Measurements from ENCODE around the gene ITPR1.

ITPR1 gene

DNA sequence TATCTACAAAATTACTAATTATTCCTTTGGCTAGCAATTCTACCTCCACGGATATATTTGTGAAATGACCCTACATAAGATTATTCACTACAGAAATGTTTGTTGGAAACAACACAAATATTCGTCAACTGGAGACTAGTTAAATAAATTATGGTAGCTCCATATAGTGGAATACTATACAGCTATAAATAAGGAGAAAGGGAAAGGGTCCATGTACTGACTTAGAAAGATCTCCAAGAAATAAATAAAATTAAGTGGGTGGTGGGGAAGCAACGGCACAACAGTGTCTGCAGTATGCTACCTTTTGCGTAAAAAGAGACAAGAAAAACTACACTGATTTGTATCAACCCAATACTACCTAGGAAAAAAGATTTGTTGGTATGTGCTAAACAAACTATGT, 389.4 kb downstream of the ITPR1 start:
- H3K4me1 ChIP-seq (ENCODE audit: control insufficient read depth, insufficient read depth, low read length), result no peaks in the 10 kb centered on the region
- no peaks in the 10 kb centered on the region for H3K36me3 ChIP-seq (ENCODE audit: control insufficient read depth in 2 of 2, insufficient read depth in 1 of 2, low read length in 2 of 2)
- POLR2A ChIA-PET, result no interaction called here
- no peaks in the 10 kb centered on the region for H3K9me3 ChIP-seq (ENCODE audit: control insufficient read depth, insufficient read depth, low read depth, low read length)
- H3K4me3 ChIP-seq (ENCODE audit: low read depth, low read length), result no peak overlapping the region
- H3K27ac ChIP-seq (ENCODE audit: extremely low read depth, low read depth, low read length), result no peak overlapping the region
- TF ChIP-seq, protein P1, sequence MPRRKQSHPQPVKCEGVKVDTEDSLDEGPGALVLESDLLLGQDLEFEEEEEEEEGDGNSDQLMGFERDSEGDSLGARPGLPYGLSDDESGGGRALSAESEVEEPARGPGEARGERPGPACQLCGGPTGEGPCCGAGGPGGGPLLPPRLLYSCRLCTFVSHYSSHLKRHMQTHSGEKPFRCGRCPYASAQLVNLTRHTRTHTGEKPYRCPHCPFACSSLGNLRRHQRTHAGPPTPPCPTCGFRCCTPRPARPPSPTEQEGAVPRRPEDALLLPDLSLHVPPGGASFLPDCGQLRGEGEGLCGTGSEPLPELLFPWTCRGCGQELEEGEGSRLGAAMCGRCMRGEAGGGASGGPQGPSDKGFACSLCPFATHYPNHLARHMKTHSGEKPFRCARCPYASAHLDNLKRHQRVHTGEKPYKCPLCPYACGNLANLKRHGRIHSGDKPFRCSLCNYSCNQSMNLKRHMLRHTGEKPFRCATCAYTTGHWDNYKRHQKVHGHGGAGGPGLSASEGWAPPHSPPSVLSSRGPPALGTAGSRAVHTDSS (tag by site-specific recombination; IDR thresholded peaks at IDR 0.05), result no peak
- peak; percentile 51; the same call in 1 of the 2 replicates for TF ChIP-seq ZNF146 (tag by site-specific recombination; IDR thresholded peaks at IDR 0.05)
- CTCF ChIA-PET, result interaction anchor here (0.9 kb wide), 1 partner anchor 36 kb away, joined by 3 read pairs; no protein-coding TSS in a partner anchor

DNA sequence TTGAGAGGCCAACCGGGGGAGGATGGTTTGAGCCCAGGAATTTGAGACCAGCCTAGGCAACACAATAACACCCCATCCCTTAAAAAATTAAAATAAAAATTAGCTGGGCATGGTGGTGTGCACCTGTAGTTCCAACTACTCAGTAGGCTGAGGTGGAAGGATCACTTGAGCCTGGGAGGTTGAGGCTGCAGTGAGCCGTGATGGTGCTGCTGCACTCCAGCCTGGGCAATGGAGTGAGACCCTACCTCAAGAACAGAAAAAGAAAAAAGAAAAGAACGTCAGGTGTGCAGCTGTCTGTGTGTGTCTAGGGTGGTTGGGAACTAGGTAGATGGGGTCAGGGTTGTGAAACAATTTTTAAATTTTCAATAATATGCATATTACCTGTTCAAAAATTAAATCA, 389.9 kb downstream of the ITPR1 start:
- ChIA-PET POLR2A (no interaction called here), CTCF (no interaction called here)
- Histone ChIP-seq H3K27ac (ENCODE audit: extremely low read depth, low read depth, low read length) (no peak overlapping the region), H3K4me1 (ENCODE audit: control insufficient read depth, insufficient read depth, low read length) (no peaks in the 10 kb centered on the region), H3K9me3 (ENCODE audit: control insufficient read depth, insufficient read depth, low read depth, low read length) (no peaks in the 10 kb centered on the region), H3K4me3 (ENCODE audit: low read depth, low read length) (no peak overlapping the region), H3K36me3 (ENCODE audit: control insufficient read depth in 2 of 2, insufficient read depth in 1 of 2, low read length in 2 of 2) (no peaks in the 10 kb centered on the region)
- no peak for TF ChIP-seq ZNF24 (tag by site-specific recombination; IDR thresholded peaks at IDR 0.05)
- no peak for TF ChIP-seq ZNF660 (tag by site-specific recombination; IDR thresholded peaks at IDR 0.05)
- TF ChIP-seq ZBTB48 (tag by site-specific recombination; IDR thresholded peaks at IDR 0.05), result no peak
- no peak for TF ChIP-seq ZNF114 (tag by site-specific recombination; IDR thresholded peaks at IDR 0.05)
- no peak for TF ChIP-seq ZNF747 (tag by site-specific recombination; IDR thresholded peaks at IDR 0.05)
- TF ChIP-seq, protein P2, sequence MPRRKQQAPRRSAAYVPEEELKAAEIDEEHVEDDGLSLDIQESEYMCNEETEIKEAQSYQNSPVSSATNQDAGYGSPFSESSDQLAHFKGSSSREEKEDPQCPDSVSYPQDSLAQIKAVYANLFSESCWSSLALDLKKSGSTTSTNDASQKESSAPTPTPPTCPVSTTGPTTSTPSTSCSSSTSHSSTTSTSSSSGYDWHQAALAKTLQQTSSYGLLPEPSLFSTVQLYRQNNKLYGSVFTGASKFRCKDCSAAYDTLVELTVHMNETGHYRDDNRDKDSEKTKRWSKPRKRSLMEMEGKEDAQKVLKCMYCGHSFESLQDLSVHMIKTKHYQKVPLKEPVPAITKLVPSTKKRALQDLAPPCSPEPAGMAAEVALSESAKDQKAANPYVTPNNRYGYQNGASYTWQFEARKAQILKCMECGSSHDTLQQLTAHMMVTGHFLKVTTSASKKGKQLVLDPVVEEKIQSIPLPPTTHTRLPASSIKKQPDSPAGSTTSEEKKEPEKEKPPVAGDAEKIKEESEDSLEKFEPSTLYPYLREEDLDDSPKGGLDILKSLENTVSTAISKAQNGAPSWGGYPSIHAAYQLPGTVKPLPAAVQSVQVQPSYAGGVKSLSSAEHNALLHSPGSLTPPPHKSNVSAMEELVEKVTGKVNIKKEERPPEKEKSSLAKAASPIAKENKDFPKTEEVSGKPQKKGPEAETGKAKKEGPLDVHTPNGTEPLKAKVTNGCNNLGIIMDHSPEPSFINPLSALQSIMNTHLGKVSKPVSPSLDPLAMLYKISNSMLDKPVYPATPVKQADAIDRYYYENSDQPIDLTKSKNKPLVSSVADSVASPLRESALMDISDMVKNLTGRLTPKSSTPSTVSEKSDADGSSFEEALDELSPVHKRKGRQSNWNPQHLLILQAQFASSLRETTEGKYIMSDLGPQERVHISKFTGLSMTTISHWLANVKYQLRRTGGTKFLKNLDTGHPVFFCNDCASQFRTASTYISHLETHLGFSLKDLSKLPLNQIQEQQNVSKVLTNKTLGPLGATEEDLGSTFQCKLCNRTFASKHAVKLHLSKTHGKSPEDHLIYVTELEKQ (tag by site-specific recombination; IDR thresholded peaks at IDR 0.05; ENCODE audit: borderline replicate concordance), result no peak
- no peak for TF ChIP-seq KLF1 (tag by site-specific recombination; IDR thresholded peaks at IDR 0.05)
- TF ChIP-seq ZFP37 (tag by site-specific recombination; IDR thresholded peaks at IDR 0.05), result no peak
- no peak for TF ChIP-seq ZNF248 (tag by site-specific recombination; IDR thresholded peaks at IDR 0.05)
- no peak for TF ChIP-seq GLI4 (tag by site-specific recombination; IDR thresholded peaks at IDR 0.05)
- TF ChIP-seq, protein P3, sequence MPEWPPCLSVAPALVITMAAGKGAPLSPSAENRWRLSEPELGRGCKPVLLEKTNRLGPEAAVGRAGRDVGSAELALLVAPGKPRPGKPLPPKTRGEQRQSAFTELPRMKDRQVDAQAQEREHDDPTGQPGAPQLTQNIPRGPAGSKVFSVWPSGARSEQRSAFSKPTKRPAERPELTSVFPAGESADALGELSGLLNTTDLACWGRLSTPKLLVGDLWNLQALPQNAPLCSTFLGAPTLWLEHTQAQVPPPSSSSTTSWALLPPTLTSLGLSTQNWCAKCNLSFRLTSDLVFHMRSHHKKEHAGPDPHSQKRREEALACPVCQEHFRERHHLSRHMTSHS (tag by site-specific recombination; IDR thresholded peaks at IDR 0.05), result no peak
- no peak for TF ChIP-seq ZNF544 (tag by site-specific recombination; IDR thresholded peaks at IDR 0.05)
- no peak for TF ChIP-seq GLI2 (tag by site-specific recombination; IDR thresholded peaks at IDR 0.05; ENCODE audit: borderline replicate concordance, low read depth)
- no peak for TF ChIP-seq BCL11B (tag by site-specific recombination; IDR thresholded peaks at IDR 0.05; ENCODE audit: low read depth)

DNA sequence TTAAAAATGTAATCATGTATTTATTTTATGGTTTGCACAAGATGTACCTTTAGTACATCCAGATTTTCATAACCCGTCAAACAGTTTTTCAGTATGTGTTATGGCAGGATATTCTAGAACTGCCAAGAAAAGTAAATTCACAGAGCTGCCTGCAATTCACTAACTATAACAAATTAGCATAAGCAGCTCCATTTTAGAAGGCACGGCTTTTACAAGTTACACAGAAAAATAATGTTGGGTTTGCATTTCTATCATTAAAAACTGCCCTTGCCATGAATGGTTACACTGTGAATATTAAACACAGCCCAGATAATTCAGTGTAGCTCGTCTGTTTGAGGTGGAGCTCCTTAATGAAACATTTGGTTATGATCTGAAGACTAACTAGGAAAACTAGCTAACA, 391.7 kb downstream of the ITPR1 start:
- H3K36me3 ChIP-seq (ENCODE audit: control insufficient read depth in 2 of 2, insufficient read depth in 1 of 2, low read length in 2 of 2), result no peaks in the 10 kb centered on the region
- H3K9me3 ChIP-seq (ENCODE audit: control insufficient read depth, insufficient read depth, low read depth, low read length), result no peaks in the 10 kb centered on the region
- POLR2A ChIA-PET, result no interaction called here
- H3K4me3 ChIP-seq (ENCODE audit: low read depth, low read length), result no peak overlapping the region
- H3K4me1 ChIP-seq (ENCODE audit: control insufficient read depth, insufficient read depth, low read length), result no peaks in the 10 kb centered on the region
- no peak overlapping the region for H3K27ac ChIP-seq (ENCODE audit: extremely low read depth, low read depth, low read length)
- CTCF ChIA-PET, result interaction anchor here (0.6 to 1.4 kb wide), 4 partner anchors 21 to 534 kb away, joined by 3 to 5 read pairs (median 4); no protein-coding TSS in a partner anchor
- TF ChIP-seq, protein P4, sequence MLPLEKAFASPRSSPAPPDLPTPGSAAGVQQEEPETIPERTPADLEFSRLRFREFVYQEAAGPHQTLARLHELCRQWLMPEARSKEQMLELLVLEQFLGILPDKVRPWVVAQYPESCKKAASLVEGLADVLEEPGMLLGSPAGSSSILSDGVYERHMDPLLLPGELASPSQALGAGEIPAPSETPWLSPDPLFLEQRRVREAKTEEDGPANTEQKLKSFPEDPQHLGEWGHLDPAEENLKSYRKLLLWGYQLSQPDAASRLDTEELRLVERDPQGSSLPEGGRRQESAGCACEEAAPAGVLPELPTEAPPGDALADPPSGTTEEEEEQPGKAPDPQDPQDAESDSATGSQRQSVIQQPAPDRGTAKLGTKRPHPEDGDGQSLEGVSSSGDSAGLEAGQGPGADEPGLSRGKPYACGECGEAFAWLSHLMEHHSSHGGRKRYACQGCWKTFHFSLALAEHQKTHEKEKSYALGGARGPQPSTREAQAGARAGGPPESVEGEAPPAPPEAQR (tag by site-specific recombination; IDR thresholded peaks at IDR 0.05), result no peak
- TF ChIP-seq PRDM1 (tag by site-specific recombination; IDR thresholded peaks at IDR 0.05) (no peak), ZBTB20 (tag by site-specific recombination; IDR thresholded peaks at IDR 0.05) (no peak), HOXA7 (CRISPR knock-in tag; IDR thresholded peaks at IDR 0.05; ENCODE audit: borderline replicate concordance) (no peak), ZNF596 (tag by site-specific recombination; IDR thresholded peaks at IDR 0.05) (no peak), ZIC2 (tag by site-specific recombination; IDR thresholded peaks at IDR 0.05) (no peak), SP3 (tag by site-specific recombination; IDR thresholded peaks at IDR 0.05) (no peak), ZNF626 (tag by site-specific recombination; IDR thresholded peaks at IDR 0.05) (no peak), ZNF394 (tag by site-specific recombination; IDR thresholded peaks at IDR 0.05; ENCODE audit: borderline replicate concordance) (no peak)

Measured in HEK293 (cell line).